NCI-H2196 treated with DMSO at 0.1 percent for 48 hours (cell line): ENCODE data around the gene AP3B1.
"Not testable (repeated sequence)": the region's sequence is repeated elsewhere in the genome, so short reads cannot be mapped to it uniquely, and the experiment has no call there.

ENCODE experiments used
- DNase-seq: peaks from one replicate; lab custom pipeline; 2025; ENCODE audit not compliant: unreplicated experiment; lab: John Stamatoyannopoulos, UW

Gene AP3B1

GRCh38 chr5:78243639-78244038, 50.9 kb downstream of the AP3B1 start:
- DNase-seq = no peak

DNA sequence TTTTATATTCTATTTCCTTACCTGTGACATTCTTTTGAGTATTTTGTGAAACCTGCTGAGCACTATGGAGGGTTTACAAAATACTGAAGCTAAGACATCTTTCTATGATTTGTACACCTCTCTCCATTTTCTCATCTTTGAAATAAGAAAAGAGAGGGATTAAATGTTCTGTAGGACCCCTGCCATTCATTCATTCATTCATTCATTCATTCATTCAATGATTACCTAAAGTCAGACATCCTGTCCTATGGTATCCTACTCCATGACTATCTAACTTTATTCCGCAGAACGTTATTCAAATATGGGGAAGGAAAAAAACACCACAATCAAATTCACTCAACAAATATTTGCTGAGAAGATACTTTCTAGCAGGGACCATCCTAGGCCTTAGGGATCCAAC, 51.4 kb downstream of the AP3B1 start:
- no peak for DNase-seq

DNA sequence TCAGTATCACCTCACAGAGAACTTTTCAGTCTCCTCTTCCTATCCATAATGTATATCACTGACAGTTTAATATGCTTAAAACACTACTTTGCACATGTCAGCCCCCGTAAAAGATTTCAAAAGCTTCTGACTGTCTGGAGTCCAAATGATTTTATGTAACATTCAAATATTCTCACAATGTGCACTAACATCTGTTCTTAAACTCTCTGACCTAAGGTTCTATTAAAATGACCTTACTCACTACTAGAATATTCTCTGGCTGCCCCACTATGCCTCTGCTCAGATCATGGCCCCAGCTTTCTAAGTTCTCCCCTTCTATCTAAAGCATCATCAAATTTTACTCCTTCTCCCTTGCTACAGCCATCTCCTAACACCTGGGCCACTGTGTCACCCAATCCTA, 52.5 kb downstream of the AP3B1 start:
- DNase-seq = no peak

DNA sequence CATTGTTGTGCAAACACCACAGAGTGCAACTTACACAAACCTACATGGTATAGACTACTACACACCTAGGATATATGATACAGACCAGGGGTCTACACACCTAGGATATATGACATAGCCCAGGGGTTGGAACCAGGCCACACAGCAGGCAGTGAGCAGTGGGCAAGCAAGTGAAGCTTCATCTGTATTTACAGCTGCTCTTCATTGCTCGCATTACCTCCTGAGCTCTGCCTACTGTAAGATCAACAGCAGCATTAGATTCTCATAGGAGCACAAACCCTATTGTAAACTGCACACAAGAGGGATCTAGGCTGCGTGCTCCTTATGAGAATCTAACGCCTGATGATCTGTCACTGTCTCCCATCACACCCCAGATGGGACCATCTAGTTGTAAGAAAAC, 56.6 kb downstream of the AP3B1 start:
- no peak for DNase-seq

DNA sequence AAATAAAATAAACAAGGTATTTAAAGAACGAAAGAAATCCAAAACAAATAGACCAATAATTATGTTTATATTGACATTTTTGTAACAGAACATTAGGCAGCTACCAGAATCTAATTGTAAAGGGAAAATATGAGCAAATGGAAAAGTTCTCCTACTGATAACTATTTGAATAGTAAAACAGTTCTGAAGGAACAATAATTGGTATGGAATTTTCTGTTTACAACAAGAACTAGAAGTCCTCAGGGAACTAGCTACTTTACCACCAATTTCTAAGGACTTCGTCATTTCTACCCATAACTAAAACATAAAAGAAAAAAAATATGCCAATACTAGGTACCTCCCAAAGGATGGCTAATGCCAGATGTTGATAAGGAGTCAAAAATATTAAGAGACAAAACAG, 58.5 kb downstream of the AP3B1 start:
- no peak for DNase-seq

- no peak for DNase-seq
These were observed 59.2 kb downstream of the AP3B1 start for GRCh38 chr5:78235289-78235688.

DNA sequence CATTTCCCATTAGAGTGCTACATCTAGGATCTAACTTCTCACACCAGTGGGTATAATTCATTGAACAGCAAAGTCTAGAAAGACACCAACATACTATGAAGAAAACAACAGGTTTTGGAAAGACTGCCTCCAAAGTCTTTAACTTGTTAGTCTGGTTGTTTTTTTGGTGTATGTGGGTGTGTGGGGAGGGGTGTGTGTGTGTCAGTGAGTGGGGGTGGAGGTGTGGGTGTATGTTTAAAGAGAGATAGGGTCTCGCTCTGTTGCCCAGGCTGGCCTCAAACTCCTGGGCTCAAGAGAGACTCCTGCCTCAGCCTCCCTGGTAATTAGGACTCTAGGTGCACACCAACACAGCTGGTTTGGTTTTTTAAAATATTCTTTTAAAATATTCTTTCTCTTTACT, 59.7 kb downstream of the AP3B1 start:
- DNase-seq = no peak

- DNase-seq = no peak
These were observed 62.3 kb downstream of the AP3B1 start for GRCh38 chr5:78232163-78232562.

- DNase-seq = no peak
These were observed 70.1 kb downstream of the AP3B1 start for GRCh38 chr5:78224358-78224757.

GRCh38 chr5:78221964-78222451, 72.5 kb downstream of the AP3B1 start:
- DNase-seq = no peak

- DNase-seq = no peak
These were observed 73.0 kb downstream of the AP3B1 start for GRCh38 chr5:78221467-78221866.

DNA sequence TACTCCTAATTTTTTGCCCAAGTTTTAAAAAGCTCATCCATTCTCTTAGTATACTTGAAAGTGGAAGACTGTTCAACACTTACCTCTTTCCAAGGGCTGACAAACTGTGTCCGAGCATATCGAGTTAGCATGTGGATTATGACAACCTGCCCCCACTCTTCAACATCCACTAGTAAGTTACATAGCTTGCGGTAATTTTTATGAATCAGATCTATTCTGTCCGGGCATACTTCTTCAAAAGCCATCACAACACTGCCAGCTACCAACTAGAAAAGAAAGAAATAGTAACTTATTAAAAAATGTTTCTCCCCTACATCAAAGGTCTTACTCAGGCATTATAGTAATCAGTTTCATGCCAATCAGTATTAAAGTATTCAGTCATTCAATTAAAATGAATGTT, 78.5 kb downstream of the AP3B1 start:
- DNase-seq = no peak

DNA sequence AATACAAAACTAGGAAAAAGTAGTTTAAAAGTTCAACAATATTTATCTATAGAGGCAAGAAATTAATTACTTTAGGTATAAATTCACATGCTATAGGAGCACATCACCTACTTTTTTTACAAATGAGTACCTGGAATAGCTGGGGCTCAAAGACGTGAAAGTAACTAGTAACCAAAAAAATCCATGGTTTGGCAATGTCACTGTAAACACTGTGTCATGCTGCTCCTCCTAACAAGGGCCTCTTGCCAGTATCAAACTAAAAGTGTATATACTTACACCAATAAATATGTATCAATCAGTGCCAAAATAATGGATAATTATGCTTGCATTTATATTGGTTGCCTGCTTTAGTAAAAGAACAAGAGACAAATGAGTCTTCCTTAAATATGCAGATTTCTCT, 78.9 kb downstream of the AP3B1 start:
- DNase-seq = no peak

DNA sequence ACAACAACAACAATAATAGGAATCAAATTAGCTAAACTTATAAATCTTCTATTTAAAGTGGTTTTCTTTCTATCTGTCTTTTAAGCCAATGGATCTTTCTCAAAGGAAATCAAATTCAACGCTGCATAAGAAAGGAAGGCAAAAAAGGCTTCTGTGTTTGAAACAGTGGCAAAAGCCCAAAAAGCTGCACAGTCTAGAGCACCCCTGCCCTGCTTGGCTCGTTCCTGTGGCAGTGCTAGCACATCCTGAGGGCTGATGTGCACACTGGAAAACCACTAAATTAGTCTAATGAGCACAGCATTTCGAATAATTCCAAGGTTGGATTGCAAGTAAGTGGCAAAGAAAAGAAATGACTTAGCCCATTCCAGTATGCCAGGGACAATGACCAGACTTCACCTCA, 80.7 kb downstream of the AP3B1 start:
- DNase-seq = no peak

GRCh38 chr5:78211052-78211451, 83.4 kb downstream of the AP3B1 start:
- DNase-seq = no peak

DNA sequence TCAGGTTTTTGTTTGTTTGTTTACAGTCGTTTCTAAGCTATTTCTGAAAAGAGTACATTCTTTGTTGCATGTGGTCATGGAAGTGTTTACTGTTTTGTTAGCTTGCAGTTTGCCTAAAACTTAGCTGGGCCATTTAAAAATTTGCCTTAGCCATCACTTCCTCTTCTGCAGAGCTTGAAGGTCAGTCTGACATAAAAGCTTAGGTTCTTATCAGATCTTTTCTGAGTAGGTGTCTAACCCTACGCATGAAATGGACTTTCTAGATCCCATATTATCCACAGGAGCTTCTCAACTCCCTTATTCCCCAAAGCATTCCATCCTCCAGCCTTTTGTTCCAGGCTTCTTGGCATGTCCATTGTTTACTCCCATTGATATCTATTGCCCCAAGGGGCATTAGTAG, 90.3 kb downstream of the AP3B1 start:
- no peak for DNase-seq

DNA sequence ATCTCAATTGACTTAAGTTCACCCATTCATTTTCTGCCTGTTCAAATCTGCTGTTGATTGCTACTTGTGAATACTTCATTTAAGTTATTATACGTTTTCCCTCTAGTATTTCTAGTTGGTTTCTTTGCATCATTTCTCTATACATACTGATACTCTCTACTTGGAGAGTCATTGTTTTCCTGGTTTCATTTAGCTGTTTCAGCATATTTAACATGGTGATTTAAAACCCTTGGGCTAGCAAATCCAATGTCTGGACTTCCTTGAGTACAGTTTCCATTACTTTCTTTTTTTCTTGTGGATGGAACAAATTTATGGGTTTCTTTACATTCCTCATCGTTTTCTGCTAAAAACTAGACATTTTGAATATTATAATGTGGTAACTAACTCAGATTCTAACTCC, 90.7 kb downstream of the AP3B1 start:
- DNase-seq = no peak

- DNase-seq = no peak
These were observed 104.1 kb downstream of the AP3B1 start for GRCh38 chr5:78190402-78190801.

DNA sequence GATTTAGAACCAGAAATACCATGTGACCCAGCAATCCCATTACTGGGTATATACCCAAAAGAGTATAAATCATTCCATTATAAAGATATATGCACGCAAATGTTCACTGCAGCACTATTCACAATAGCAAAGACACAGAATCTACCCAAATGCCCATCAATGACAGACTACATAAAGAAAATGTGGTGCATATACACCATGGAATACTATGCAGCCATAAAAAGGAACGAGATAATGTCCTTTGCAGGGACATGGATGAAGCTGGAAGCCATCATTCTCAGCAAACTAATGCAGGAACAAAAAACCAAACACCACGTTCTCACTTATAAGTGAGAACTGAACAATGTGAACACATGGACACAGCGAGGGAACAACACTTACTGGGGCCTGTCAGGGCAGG, 105.8 kb downstream of the AP3B1 start:
- DNase-seq = not testable (repeated sequence)

DNA sequence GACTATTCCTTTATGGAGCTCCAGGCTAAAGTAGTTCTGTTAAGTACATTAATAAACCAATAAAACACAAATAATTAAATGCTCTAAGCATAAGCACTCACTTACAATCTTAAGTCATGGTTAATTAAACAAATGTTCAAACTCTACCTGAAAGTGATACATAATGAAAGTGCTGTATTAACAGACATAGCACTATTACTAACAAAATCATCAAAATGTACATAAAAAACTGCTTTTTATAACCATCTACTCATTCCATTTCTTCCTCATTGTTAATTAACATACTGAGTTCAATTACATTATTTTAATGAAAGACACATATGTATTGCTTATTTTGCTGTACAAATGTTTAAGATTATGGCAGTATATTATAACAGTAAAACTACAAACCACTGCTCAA, 107.3 kb downstream of the AP3B1 start:
- DNase-seq = no peak

- no peak for DNase-seq
These were observed 111.7 kb downstream of the AP3B1 start for GRCh38 chr5:78182838-78183237.

DNA sequence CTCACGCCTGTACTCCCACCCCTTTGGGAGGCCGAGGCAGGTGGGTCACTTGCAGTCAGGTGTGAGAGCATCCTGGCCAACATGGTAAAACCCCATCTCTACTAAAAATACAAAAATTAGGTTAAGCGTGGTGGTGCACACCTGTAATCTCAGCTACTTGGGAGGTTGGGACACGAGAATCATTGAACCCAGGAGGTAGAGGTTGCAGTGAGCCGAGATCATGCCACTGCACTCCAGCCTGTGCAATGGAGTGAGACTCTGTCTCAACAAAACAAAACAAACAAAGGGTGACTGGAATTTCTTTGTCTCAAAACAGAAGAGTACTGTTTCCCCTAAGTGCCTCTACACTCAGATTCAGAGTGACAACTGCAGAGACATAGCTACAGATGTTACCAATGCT, 116.1 kb downstream of the AP3B1 start:
- no peak for DNase-seq

GRCh38 chr5:78170335-78170734, 124.2 kb downstream of the AP3B1 start:
- DNase-seq = not testable (repeated sequence)
